GM12865 (cell line): ENCODE data around the gene CHST11.
A peak's percentile ranks its signal among the peaks of the same experiment; 100 is the strongest.

ENCODE experiments used
- DNase-seq: peaks from one replicate; pipeline ENCODE4 v3.0.0; 2010; ENCODE audit warnings: low read depth
- H3K4me3 ChIP-seq: 2 replicates; pipeline ENCODE4 v1.5.1; 2011; ENCODE audit warnings: mild to moderate bottlenecking, low read depth, low read length, control low read depth
- CTCF ChIP-seq: IDR thresholded peaks from 2 replicates; pipeline ENCODE4 v1.5.1; 2011; ENCODE audit warnings: low read length, control low read depth, low read depth, inconsistent platforms; ENCODE audit not compliant: insufficient read depth; ENCODE audit errors: missing control alignments

Gene CHST11

GRCh38 chr12:104470521-104470920 lies 13.8 kb downstream of the CHST11 start:
- H3K4me3 ChIP-seq: no peak overlapping the region
- TF ChIP-seq CTCF: no peak
- no peak for DNase-seq

- no peak for DNase-seq
- H3K4me3 ChIP-seq: no peak overlapping the region
- TF ChIP-seq CTCF: no peak
Observed at GRCh38 chr12:104471336-104471735, 14.6 kb downstream of the CHST11 start.

GRCh38 chr12:104472748-104473147 lies 16.0 kb downstream of the CHST11 start:
- no peak for TF ChIP-seq CTCF
- H3K4me3 ChIP-seq: no peak overlapping the region
- DNase-seq: no peak

GRCh38 chr12:104473374-104473983 lies 16.7 kb downstream of the CHST11 start:
- peak overlapping the region; percentile 37 for H3K4me3 ChIP-seq
- TF ChIP-seq CTCF: no peak
- DNase-seq: peak; percentile 58

GRCh38 chr12:104475271-104475670 lies 18.5 kb downstream of the CHST11 start:
- no peak overlapping the region for H3K4me3 ChIP-seq
- no peak for TF ChIP-seq CTCF
- DNase-seq: no peak

GRCh38 chr12:104477510-104478390 lies 21.0 kb downstream of the CHST11 start:
- peak; percentile 39 for DNase-seq
- peak overlapping the region; percentile 55 for H3K4me3 ChIP-seq
- TF ChIP-seq CTCF: no peak
